ENCODE data around the gene FFAR2. TPM values are rescaled to one million over a fixed set of nuclear protein-coding genes. Genes with fewer than 3 reads are reported as not detected.

Gene FFAR2
- total RNA-seq = not detected in 2 replicates

DNA sequence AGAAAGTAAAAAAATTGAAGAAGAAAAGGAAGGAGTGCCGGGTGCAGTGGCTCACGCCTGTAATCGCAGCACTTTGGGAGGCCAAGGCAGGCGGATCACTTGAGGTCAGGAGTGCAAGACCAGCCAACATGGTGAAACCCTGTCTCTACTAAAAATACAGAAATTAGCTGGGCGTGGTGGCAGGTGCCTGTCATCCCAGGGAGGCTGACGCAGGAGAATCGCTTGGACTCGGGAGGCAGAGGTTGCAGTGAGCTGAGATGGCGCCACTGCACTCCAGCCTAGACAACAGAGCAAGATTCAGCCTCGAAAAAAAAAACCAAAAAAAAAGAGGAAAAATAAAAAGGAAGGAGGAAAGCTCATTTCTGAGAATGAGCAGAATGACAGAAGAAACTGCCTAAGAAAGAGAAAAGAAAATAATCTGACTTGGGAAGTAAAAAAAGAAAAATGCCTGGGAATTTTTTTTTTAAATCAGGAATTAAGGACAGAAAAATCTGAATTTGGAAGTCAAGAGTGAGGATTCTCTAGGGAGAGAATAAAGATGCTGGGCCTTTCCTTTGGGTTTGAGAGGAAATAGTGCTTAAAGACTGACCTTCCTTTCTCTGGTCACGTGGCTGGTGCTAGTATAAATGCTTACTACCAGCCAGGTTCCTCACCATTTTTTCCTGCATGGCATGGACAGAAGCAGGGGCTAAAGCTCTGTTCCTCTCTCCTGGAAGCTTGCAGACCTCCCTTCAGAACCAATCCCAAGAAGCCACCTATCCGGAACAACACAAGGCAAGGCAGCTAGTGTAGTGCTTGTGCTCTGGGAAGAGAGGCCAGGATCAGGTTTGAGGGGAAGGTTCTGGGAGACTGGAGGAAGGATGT lies at the start of gene FFAR2:
Gene FFAR2, plus strand, starts transcription at position 652 of the 864 bp plus-strand sequence. CDS start 1,458 bp downstream, outside the sequence.

DNA sequence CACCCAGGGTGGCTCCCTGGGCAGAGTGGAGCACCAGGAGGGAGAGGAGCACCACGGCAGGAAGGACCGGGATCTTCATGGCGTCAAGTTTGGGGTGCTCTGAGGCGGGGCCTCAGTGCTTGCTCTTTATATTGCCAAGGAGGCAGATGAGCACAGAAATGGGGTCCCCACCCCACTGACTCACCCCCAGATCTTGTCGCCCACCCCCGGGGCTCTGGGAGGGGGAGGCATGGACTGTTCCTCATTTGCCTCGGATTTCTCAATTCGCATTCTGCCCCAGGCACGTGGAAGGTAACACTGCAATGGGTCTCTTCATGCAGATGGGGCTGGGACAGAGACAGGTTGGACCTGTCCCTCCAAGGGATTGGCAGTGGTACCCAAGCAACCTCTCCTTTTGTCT lies 42.3 kb downstream of the FFAR2 start, which contains the start of gene KRTDAP:
Gene KRTDAP, minus strand, starts transcription at position 101 of the 400 bp plus-strand sequence. Its CDS starts 22 bp downstream, at position 79.

Small RNA genes within 50 kb of the gene (small RNA-seq; reads per million reads assigned to genes)
- gene RN7SL491P = not detected

Other genes with a start within 250 kb of the FFAR2 start
- gene FAM187B, start 219.5 kb upstream of the FFAR2 start, total RNA-seq = not detected in 2 replicates
- 0.27 and 0.36 TPM in 2 replicates for gene LSR, start 199.3 kb upstream of the FFAR2 start, total RNA-seq
- 41.4 and 46.5 TPM in 2 replicates for gene USF2, start 179.3 kb upstream of the FFAR2 start, total RNA-seq
- not detected in 2 replicates for gene HAMP, start 165.7 kb upstream of the FFAR2 start, total RNA-seq
- gene MAG, start 156.1 kb upstream of the FFAR2 start, total RNA-seq = 0.27 TPM in 1 of 2 replicates, not detected in the other
- 1.1 TPM in 1 of 2 replicates, not detected in the other for gene CD22, start 119.1 kb upstream of the FFAR2 start, total RNA-seq
- not detected in 2 replicates for gene FFAR1, start 100.4 kb upstream of the FFAR2 start, total RNA-seq
- not detected in 2 replicates for gene FFAR3, start 89.8 kb upstream of the FFAR2 start, total RNA-seq
- gene GPR42, start 77.2 kb upstream of the FFAR2 start, total RNA-seq = not detected in 2 replicates
- gene KRTDAP, start 42.2 kb downstream of the FFAR2 start, total RNA-seq = not detected in 2 replicates
- gene DMKN, start 65.4 kb downstream of the FFAR2 start, total RNA-seq = not detected in 2 replicates
- not detected in 2 replicates for gene SBSN, start 80.1 kb downstream of the FFAR2 start, total RNA-seq
- gene GAPDHS, start 85.2 kb downstream of the FFAR2 start, total RNA-seq = not detected in 2 replicates
- 41.4 and 53.8 TPM in 2 replicates for gene TMEM147, start 97.4 kb downstream of the FFAR2 start, total RNA-seq
- not detected in 2 replicates for gene ATP4A, start 115.4 kb downstream of the FFAR2 start, total RNA-seq
- gene PMIS2, start 137.9 kb downstream of the FFAR2 start, total RNA-seq = not detected in 2 replicates
- gene HAUS5, start 164.5 kb downstream of the FFAR2 start, total RNA-seq = 7.7 and 11.7 TPM in 2 replicates
- gene RBM42, start 180.8 kb downstream of the FFAR2 start, total RNA-seq = 55.2 and 59.3 TPM in 2 replicates
- 0.14 TPM in 1 of 2 replicates, not detected in the other for gene ETV2, start 193.5 kb downstream of the FFAR2 start, total RNA-seq
- gene COX6B1, start 200.1 kb downstream of the FFAR2 start, total RNA-seq = 183 and 197 TPM in 2 replicates
- not detected in 2 replicates for gene UPK1A, start 218.3 kb downstream of the FFAR2 start, total RNA-seq

Measured in thoracic aorta endothelial cell (primary cell).